Stimulated activated CD4-positive, alpha-beta T cell treated with anti-CD3 and anti-CD28 coated beads, Interleukin-4, amount 100 ng/mL, for 24 hours (primary cell): Measurements from ENCODE around the gene TM9SF2.

Source experiments
- DNase-seq: peaks from one replicate; pipeline ENCODE4 v3.0.0-alpha.2; 2020

Gene TM9SF2

GRCh38 chr13:99495466-99496183 lies 5.6 kb upstream of the TM9SF2 start:
- no peak for DNase-seq

- DNase-seq: peak; percentile 65
These were observed 4.8 kb upstream of the TM9SF2 start for GRCh38 chr13:99496184-99497142.

- DNase-seq: peak; percentile 97
These were observed 2.8 kb upstream of the TM9SF2 start for GRCh38 chr13:99498171-99499161.

GRCh38 chr13:99500839-99501183 lies 461 bp upstream of the TM9SF2 start:
- no peak for DNase-seq

GRCh38 chr13:99501848-99502301 lies 603 bp downstream of the TM9SF2 start:
- DNase-seq: peak; percentile 24

- DNase-seq: no peak
These were observed 4.6 kb downstream of the TM9SF2 start for GRCh38 chr13:99505814-99506269.

- no peak for DNase-seq
These were observed 5.4 kb downstream of the TM9SF2 start for GRCh38 chr13:99506634-99507033.

GRCh38 chr13:99507054-99507453 lies 5.8 kb downstream of the TM9SF2 start:
- no peak for DNase-seq

- no peak for DNase-seq
These were observed 6.3 kb downstream of the TM9SF2 start for GRCh38 chr13:99507551-99507950.

GRCh38 chr13:99507986-99508385 lies 6.7 kb downstream of the TM9SF2 start:
- no peak for DNase-seq

- no peak for DNase-seq
These were observed 8.2 kb downstream of the TM9SF2 start for GRCh38 chr13:99509479-99509878.

GRCh38 chr13:99514801-99515200 lies 13.5 kb downstream of the TM9SF2 start:
- DNase-seq: no peak

- DNase-seq: no peak
These were observed 15.1 kb downstream of the TM9SF2 start for GRCh38 chr13:99516153-99516929.

- no peak for DNase-seq
These were observed 16.3 kb downstream of the TM9SF2 start for GRCh38 chr13:99517577-99517976.

GRCh38 chr13:99517984-99518383 lies 16.7 kb downstream of the TM9SF2 start:
- DNase-seq: no peak

- no peak for DNase-seq
These were observed 21.0 kb downstream of the TM9SF2 start for GRCh38 chr13:99522298-99522697.

- DNase-seq: no peak
These were observed 22.6 kb downstream of the TM9SF2 start for GRCh38 chr13:99523838-99524237.

- DNase-seq: no peak
These were observed 24.7 kb downstream of the TM9SF2 start for GRCh38 chr13:99525967-99526366.

GRCh38 chr13:99526549-99526948 lies 25.3 kb downstream of the TM9SF2 start:
- no peak for DNase-seq

GRCh38 chr13:99527301-99527700 lies 26.0 kb downstream of the TM9SF2 start:
- no peak for DNase-seq

GRCh38 chr13:99528547-99528946 lies 27.3 kb downstream of the TM9SF2 start:
- DNase-seq: no peak

GRCh38 chr13:99536023-99536422 lies 34.8 kb downstream of the TM9SF2 start:
- DNase-seq: no peak
